Mammary epithelial cell (primary cell): Measurements from ENCODE around the gene SMCHD1.

Experiments
- EZH2 ChIP-seq: IDR thresholded peaks from 2 replicates; pipeline ENCODE4 v1.6.1; 2012; ENCODE audit warnings: low read length, inconsistent platforms, borderline replicate concordance
- TF ChIP-seq, protein P1 (sequence below), 2 donors: IDR thresholded peaks in 1 of 2; conservative IDR thresholded peaks in 1 of 2; 2 replicates each; pipeline ENCODE4 v1.5.1; 2011 to 2012; ENCODE audit warnings: inconsistent platforms in 2 of 2, low read length in 2 of 2, mild to moderate bottlenecking in 2 of 2, control low read depth in 1 of 2, low read depth in 1 of 2; ENCODE audit not compliant: insufficient read depth in 1 of 2; ENCODE audit errors: extremely low read depth in 1 of 2

DNA sequence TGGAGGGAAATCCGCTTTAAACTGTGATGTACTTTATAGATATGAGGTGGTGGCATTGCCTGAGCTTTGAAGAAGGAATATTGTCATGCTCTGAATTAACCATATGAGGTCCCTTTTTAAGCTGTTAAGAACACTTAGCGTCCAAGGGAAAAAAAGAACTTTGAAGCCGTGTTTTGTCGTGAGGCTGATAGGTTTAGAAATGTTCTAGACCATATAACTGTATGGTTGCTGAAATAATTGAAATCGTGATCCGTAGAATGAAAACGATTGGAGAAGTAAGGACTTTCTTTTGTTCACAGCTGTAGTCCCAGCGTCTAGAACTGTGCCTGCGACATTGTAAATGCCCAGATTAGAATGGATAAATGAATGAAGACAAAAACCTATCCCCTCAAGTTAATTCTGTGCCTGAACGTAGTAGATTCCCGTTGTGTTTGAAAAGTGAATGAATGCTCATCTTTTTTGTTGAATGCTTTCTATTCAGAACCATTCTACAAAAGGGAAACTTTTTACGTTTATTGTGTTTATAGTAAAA, 1.5 kb downstream of the SMCHD1 start:
- TF ChIP-seq, protein P1, sequence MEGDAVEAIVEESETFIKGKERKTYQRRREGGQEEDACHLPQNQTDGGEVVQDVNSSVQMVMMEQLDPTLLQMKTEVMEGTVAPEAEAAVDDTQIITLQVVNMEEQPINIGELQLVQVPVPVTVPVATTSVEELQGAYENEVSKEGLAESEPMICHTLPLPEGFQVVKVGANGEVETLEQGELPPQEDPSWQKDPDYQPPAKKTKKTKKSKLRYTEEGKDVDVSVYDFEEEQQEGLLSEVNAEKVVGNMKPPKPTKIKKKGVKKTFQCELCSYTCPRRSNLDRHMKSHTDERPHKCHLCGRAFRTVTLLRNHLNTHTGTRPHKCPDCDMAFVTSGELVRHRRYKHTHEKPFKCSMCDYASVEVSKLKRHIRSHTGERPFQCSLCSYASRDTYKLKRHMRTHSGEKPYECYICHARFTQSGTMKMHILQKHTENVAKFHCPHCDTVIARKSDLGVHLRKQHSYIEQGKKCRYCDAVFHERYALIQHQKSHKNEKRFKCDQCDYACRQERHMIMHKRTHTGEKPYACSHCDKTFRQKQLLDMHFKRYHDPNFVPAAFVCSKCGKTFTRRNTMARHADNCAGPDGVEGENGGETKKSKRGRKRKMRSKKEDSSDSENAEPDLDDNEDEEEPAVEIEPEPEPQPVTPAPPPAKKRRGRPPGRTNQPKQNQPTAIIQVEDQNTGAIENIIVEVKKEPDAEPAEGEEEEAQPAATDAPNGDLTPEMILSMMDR (conservative IDR thresholded peaks at IDR 0.05 in 1 of 2, IDR thresholded peaks at IDR 0.05 in 1 of 2; ENCODE audit: extremely low read depth in 1 of 2, insufficient read depth in 1 of 2, low read depth in 1 of 2, low read length in 2 of 2): no peak
- no peak for TF ChIP-seq EZH2
